Lower lobe of right lung (tissue), 2 donors: ENCODE data around the gene PRDM12. TPM values are rescaled to one million over a fixed set of nuclear protein-coding genes. Genes with fewer than 3 reads are reported as not detected.

Experiments
- ATAC-seq, 2 donors: fragments of 200-7000 bp; cut with Tn5 transposase; one replicate each; pipeline ENCODE4 v1.9.1; 2020 to 2022; ENCODE audit warnings: mild to moderate bottlenecking in 2 of 2, moderate library complexity in 2 of 2
- DNase-seq: peaks from one replicate; pipeline ENCODE4 v3.0.0-alpha.2; 2020
- H3K27ac ChIP-seq: fragments of 200-600 bp; one replicate; pipeline ENCODE4 v1.8.0; 2022
- H3K27me3 ChIP-seq: fragments of 200-600 bp; one replicate; pipeline ENCODE4 v1.8.0; 2022; ENCODE audit warnings: low read depth
- H3K36me3 ChIP-seq: fragments of 200-600 bp; one replicate; pipeline ENCODE4 v1.8.0; 2022; ENCODE audit warnings: mild to moderate bottlenecking
- H3K4me1 ChIP-seq: fragments of 200-600 bp; one replicate; pipeline ENCODE4 v1.8.0; 2022
- H3K4me3 ChIP-seq: fragments of 200-600 bp; one replicate; pipeline ENCODE4 v1.8.0; 2022; ENCODE audit warnings: mild to moderate bottlenecking
- H3K9me3 ChIP-seq: fragments of 200-600 bp; one replicate; pipeline ENCODE4 v1.8.0; 2022
- intact Hi-C: fragments of 100-400 bp; cut with DNase I; formaldehyde crosslinking; loops from one replicate; pipeline ENCODE4 v1.11.0; 2022
- total RNA-seq: library from RNA; stranded (reverse); fragmentation: NEBNext Ultra II Directional; extraction: Animal tissue kit (Norgen Biotek cat#: 25700); gene quantifications from one replicate; pipeline ENCODE4 v1.2.1, GENCODE V29; 2021
- TF ChIP-seq, protein P1 (sequence below): fragments of 200-600 bp; IDR thresholded peaks from one replicate; pipeline ENCODE4 v1.8.0; 2022; ENCODE audit warnings: antibody characterized with exemption, mild to moderate bottlenecking
- donor health status: DM: no; HTN: yes; CAD: no; lungs with severe emphysema.

Gene PRDM12
- total RNA-seq, 1 donor from 2014 or later = not detected

DNA sequence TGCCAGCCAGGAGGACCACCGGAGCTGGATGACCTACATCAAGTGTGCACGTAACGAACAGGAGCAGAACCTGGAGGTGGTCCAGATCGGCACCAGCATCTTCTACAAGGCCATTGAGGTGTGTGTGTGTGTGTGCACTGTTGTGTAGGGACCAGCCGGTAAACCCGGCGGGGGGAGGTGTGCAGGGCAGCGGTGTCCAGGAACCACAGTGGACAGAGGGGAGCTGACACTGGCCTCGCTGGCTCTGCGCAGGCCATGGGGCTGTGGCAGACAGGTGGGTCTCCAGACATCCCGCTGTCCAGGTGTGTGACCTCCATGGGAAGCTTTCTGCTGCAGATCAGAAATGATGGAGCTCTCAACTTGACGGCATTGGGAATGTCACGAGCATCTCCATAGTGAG is 3.8 kb downstream of the PRDM12 start:
- peaks cover 30% of the 10 kb centered on the region for H3K4me1 ChIP-seq
- intact Hi-C loops = no loop called here

DNA sequence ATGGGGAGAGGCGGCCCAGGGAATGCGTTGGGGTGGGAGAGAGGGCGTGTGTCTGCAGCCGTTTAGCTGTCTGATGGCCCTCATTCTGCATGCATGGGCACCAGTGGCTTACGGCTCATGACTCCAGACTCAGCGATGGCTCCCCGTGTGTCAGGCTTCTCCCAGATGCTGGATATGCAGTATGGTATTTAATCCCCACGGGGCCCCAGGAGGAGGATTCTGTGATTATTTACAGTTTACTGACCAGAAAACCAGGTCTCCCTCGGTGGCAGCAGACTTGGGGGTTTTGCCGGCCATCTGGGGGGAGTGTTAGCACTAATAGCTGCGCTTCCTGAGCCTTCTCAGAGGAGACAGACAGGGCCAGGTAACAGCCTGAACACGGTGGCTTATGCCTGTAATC is 4.3 kb downstream of the PRDM12 start:
- no peak for ATAC-seq

More for the DNA sequence above, 3.8 kb downstream of the PRDM12 start:
- no peak for DNase-seq
- no peaks in the 10 kb centered on the region for H3K36me3 ChIP-seq
- TF ChIP-seq, protein P1, sequence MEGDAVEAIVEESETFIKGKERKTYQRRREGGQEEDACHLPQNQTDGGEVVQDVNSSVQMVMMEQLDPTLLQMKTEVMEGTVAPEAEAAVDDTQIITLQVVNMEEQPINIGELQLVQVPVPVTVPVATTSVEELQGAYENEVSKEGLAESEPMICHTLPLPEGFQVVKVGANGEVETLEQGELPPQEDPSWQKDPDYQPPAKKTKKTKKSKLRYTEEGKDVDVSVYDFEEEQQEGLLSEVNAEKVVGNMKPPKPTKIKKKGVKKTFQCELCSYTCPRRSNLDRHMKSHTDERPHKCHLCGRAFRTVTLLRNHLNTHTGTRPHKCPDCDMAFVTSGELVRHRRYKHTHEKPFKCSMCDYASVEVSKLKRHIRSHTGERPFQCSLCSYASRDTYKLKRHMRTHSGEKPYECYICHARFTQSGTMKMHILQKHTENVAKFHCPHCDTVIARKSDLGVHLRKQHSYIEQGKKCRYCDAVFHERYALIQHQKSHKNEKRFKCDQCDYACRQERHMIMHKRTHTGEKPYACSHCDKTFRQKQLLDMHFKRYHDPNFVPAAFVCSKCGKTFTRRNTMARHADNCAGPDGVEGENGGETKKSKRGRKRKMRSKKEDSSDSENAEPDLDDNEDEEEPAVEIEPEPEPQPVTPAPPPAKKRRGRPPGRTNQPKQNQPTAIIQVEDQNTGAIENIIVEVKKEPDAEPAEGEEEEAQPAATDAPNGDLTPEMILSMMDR = no peak
- ATAC-seq = no peak
- no peak overlapping the region for H3K4me3 ChIP-seq
- H3K9me3 ChIP-seq = no peaks in the 10 kb centered on the region
- H3K27ac ChIP-seq = no peak overlapping the region
- H3K27me3 ChIP-seq = peaks cover 54% of the 10 kb centered on the region

DNA sequence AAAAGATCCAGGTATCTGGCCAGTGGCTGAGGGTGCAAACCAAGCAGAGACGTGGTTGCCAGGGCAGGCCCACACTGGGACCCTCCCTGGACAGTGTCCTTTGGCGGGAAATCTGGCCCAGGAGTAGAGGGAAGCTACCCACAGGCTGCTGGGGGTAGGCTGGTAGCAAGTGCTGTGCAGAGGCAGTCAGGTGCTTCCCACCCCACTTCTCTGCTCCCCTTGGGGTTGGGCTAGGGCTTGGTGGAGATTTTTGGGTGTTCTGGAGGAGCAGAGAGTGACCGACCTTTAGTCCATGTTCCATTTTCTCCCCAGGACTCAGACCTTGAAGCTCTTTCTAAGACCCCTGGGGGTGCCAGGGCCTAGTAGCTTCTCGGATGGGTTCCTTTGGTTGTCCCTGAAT is 5.6 kb downstream of the PRDM12 start:
- H3K4me1 ChIP-seq = peaks cover 16% of the 10 kb centered on the region
- TF ChIP-seq, protein P1 = no peak
- ATAC-seq (no peak), DNase-seq (no peak)
- H3K9me3 ChIP-seq = no peaks in the 10 kb centered on the region
- peaks cover 37% of the 10 kb centered on the region for H3K27me3 ChIP-seq
- intact Hi-C loops = no loop called here
- no peak overlapping the region for H3K4me3 ChIP-seq
- H3K36me3 ChIP-seq = no peaks in the 10 kb centered on the region
- no peak overlapping the region for H3K27ac ChIP-seq

More for the DNA sequence above, 4.3 kb downstream of the PRDM12 start:
- TF ChIP-seq, protein P1 = no peak
- Histone ChIP-seq H3K36me3 (no peaks in the 10 kb centered on the region), H3K4me1 (peaks cover 27% of the 10 kb centered on the region), H3K27me3 (peaks cover 50% of the 10 kb centered on the region), H3K9me3 (no peaks in the 10 kb centered on the region), H3K27ac (no peak overlapping the region), H3K4me3 (no peak overlapping the region)
- intact Hi-C loops = no loop called here
- no peak for DNase-seq

DNA sequence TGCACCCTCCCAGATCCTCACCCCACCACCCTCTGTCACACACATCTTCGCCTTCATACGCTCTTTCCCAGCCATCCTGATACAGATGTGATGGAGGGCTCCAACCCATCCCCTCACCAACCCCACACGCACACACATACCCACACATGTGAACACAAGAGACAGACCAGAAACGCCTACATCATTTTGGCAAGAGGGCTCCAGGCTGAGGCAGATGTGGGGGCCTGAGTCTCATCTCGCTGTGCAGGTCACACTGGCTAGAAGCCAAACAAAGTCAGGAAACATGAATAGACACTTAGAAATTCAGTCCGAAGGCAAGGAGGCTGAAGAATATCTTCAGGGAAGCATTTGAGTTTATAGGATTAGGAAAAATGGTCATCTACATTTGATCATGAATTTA is 6.2 kb downstream of the PRDM12 start:
- TF ChIP-seq, protein P1 = no peak
- intact Hi-C loops = no loop called here
- Histone ChIP-seq H3K27me3 (peaks cover 30% of the 10 kb centered on the region), H3K9me3 (no peaks in the 10 kb centered on the region), H3K36me3 (no peaks in the 10 kb centered on the region), H3K4me3 (no peak overlapping the region), H3K4me1 (peaks cover 11% of the 10 kb centered on the region), H3K27ac (no peak overlapping the region)
- ATAC-seq (no peak), DNase-seq (no peak)

DNA sequence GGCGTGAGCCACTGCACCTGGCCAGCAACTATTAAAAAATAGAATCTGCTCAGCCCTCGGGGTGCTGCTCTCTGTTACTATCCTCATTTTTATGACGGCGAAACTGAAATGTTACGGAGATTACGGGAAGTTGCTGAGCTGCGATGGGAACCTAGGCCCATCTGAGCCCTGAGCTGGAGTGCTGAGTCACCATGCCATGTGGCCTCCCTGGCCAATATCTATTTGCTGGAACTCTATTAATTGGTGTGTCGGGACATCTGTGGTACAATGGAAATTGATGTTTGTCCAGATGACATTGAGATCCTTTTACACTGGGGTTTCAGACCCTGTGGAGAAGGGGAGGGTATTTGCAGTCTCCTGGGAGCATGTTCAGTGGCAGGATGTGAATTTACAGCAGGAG is 8.1 kb downstream of the PRDM12 start:
- intact Hi-C loops = no loop called here
- Histone ChIP-seq H3K36me3 (no peaks in the 10 kb centered on the region), H3K4me3 (no peak overlapping the region), H3K9me3 (no peaks in the 10 kb centered on the region), H3K4me1 (no peaks in the 10 kb centered on the region), H3K27me3 (peaks cover 12% of the 10 kb centered on the region), H3K27ac (no peak overlapping the region)
- no peak for ATAC-seq
- TF ChIP-seq, protein P1 = no peak
- no peak for DNase-seq
